Activated CD8-positive, alpha-beta memory T cell treated with anti-CD3 and anti-CD28 coated beads, Interleukin-2, amount 50 U/mL, for 48 hours (primary cell): ENCODE results near the gene MYF6.

Source experiments
- DNase-seq: peaks from one replicate; pipeline ENCODE4 v3.0.0-alpha.2; 2020

The MYF6 gene

GRCh38 chr12:80707830-80708258, 410 bp downstream of the MYF6 start:
- no peak for DNase-seq

GRCh38 chr12:80708259-80708974, 983 bp downstream of the MYF6 start:
- no peak for DNase-seq

GRCh38 chr12:80708975-80709328, 1.5 kb downstream of the MYF6 start:
- DNase-seq, result no peak

GRCh38 chr12:80709811-80710726, 2.6 kb downstream of the MYF6 start:
- no peak for DNase-seq

GRCh38 chr12:80710727-80711449, 3.5 kb downstream of the MYF6 start:
- DNase-seq, result no peak

GRCh38 chr12:80711866-80712265, 4.4 kb downstream of the MYF6 start:
- no peak for DNase-seq

- DNase-seq, result no peak
Observed at GRCh38 chr12:80712866-80713265, 5.4 kb downstream of the MYF6 start.

GRCh38 chr12:80713419-80713818, 6.0 kb downstream of the MYF6 start:
- DNase-seq, result no peak

GRCh38 chr12:80714055-80714454, 6.6 kb downstream of the MYF6 start:
- no peak for DNase-seq

GRCh38 chr12:80714846-80715245, 7.4 kb downstream of the MYF6 start:
- no peak for DNase-seq

GRCh38 chr12:80715713-80716249, 8.3 kb downstream of the MYF6 start:
- DNase-seq, result no peak

GRCh38 chr12:80716696-80717469, 9.4 kb downstream of the MYF6 start, which contains the start of gene MYF5:
Gene MYF5, plus strand, starts transcription at chr12:80716912. Its CDS starts 152 bp downstream, at chr12:80717064.
- no peak for DNase-seq

GRCh38 chr12:80717856-80718255, 10.4 kb downstream of the MYF6 start:
- no peak for DNase-seq

- no peak for DNase-seq
Observed at GRCh38 chr12:80720516-80720915, 13.1 kb downstream of the MYF6 start.

GRCh38 chr12:80721326-80721725, 13.9 kb downstream of the MYF6 start:
- DNase-seq, result no peak

GRCh38 chr12:80745851-80746505, 38.5 kb downstream of the MYF6 start:
- DNase-seq, result no peak

- no peak for DNase-seq
Observed at GRCh38 chr12:80747800-80748199, 40.4 kb downstream of the MYF6 start.

GRCh38 chr12:80749456-80749855, 42.0 kb downstream of the MYF6 start:
- DNase-seq, result no peak

GRCh38 chr12:80752464-80752863, 45.0 kb downstream of the MYF6 start:
- no peak for DNase-seq

GRCh38 chr12:80754274-80754673, 46.8 kb downstream of the MYF6 start:
- DNase-seq, result no peak

- no peak for DNase-seq
Observed at GRCh38 chr12:80756875-80757274, 49.4 kb downstream of the MYF6 start.
